Measurements from ENCODE around the gene CNDP2.

CNDP2 gene

GRCh38 chr18:74513149-74513882 is 17.2 kb downstream of the CNDP2 start:
- H3K27me3 ChIP-seq (ENCODE audit: control insufficient read depth, insufficient read depth, low read length) = no peaks in the 10 kb centered on the region
- no peak overlapping the region for H3K27ac ChIP-seq (ENCODE audit: low read length)
- H3K9ac ChIP-seq (ENCODE audit: low read length) = no peak overlapping the region
- peaks cover 84% of the 10 kb centered on the region for H3K36me3 ChIP-seq (ENCODE audit: control insufficient read depth, low read depth, low read length)
- no peak overlapping the region for H3K4me3 ChIP-seq (ENCODE audit: low read length)
- H3K4me1 ChIP-seq (ENCODE audit: control insufficient read depth, low read depth, low read length) = no peaks in the 10 kb centered on the region
- no peaks in the 10 kb centered on the region for H3K9me3 ChIP-seq (ENCODE audit: control insufficient read depth, low read depth, low read length)

GRCh38 chr18:74513883-74514205 is 17.7 kb downstream of the CNDP2 start:
- no peaks in the 10 kb centered on the region for H3K4me1 ChIP-seq (ENCODE audit: control insufficient read depth, low read depth, low read length)
- no peaks in the 10 kb centered on the region for H3K27me3 ChIP-seq (ENCODE audit: control insufficient read depth, insufficient read depth, low read length)
- no peak overlapping the region for H3K27ac ChIP-seq (ENCODE audit: low read length)
- no peaks in the 10 kb centered on the region for H3K9me3 ChIP-seq (ENCODE audit: control insufficient read depth, low read depth, low read length)
- peaks cover 85% of the 10 kb centered on the region for H3K36me3 ChIP-seq (ENCODE audit: control insufficient read depth, low read depth, low read length)
- H3K4me3 ChIP-seq (ENCODE audit: low read length) = no peak overlapping the region
- no peak overlapping the region for H3K9ac ChIP-seq (ENCODE audit: low read length)

GRCh38 chr18:74514860-74515495 is 18.8 kb downstream of the CNDP2 start:
- Histone ChIP-seq H3K36me3 (ENCODE audit: control insufficient read depth, low read depth, low read length) (peaks cover 85% of the 10 kb centered on the region), H3K9ac (ENCODE audit: low read length) (no peak overlapping the region), H3K9me3 (ENCODE audit: control insufficient read depth, low read depth, low read length) (no peaks in the 10 kb centered on the region), H3K4me1 (ENCODE audit: control insufficient read depth, low read depth, low read length) (no peaks in the 10 kb centered on the region), H3K27me3 (ENCODE audit: control insufficient read depth, insufficient read depth, low read length) (no peaks in the 10 kb centered on the region), H3K27ac (ENCODE audit: low read length) (no peak overlapping the region), H3K4me3 (ENCODE audit: low read length) (no peak overlapping the region)

GRCh38 chr18:74515620-74516231 is 19.6 kb downstream of the CNDP2 start:
- H3K4me1 ChIP-seq (ENCODE audit: control insufficient read depth, low read depth, low read length) = no peaks in the 10 kb centered on the region
- H3K27ac ChIP-seq (ENCODE audit: low read length) = no peak overlapping the region
- H3K9me3 ChIP-seq (ENCODE audit: control insufficient read depth, low read depth, low read length) = no peaks in the 10 kb centered on the region
- H3K4me3 ChIP-seq (ENCODE audit: low read length) = no peak overlapping the region
- H3K36me3 ChIP-seq (ENCODE audit: control insufficient read depth, low read depth, low read length) = peaks cover 85% of the 10 kb centered on the region
- H3K27me3 ChIP-seq (ENCODE audit: control insufficient read depth, insufficient read depth, low read length) = no peaks in the 10 kb centered on the region
- no peak overlapping the region for H3K9ac ChIP-seq (ENCODE audit: low read length)

- no peak overlapping the region for H3K27ac ChIP-seq (ENCODE audit: low read length)
- H3K27me3 ChIP-seq (ENCODE audit: control insufficient read depth, insufficient read depth, low read length) = no peaks in the 10 kb centered on the region
- no peak overlapping the region for H3K9ac ChIP-seq (ENCODE audit: low read length)
- no peaks in the 10 kb centered on the region for H3K9me3 ChIP-seq (ENCODE audit: control insufficient read depth, low read depth, low read length)
- no peaks in the 10 kb centered on the region for H3K4me1 ChIP-seq (ENCODE audit: control insufficient read depth, low read depth, low read length)
- H3K36me3 ChIP-seq (ENCODE audit: control insufficient read depth, low read depth, low read length) = peaks cover 83% of the 10 kb centered on the region
- H3K4me3 ChIP-seq (ENCODE audit: low read length) = no peak overlapping the region
Observed at GRCh38 chr18:74516271-74517235, 20.4 kb downstream of the CNDP2 start.

GRCh38 chr18:74517236-74517630 is 21.1 kb downstream of the CNDP2 start:
- H3K4me3 ChIP-seq (ENCODE audit: low read length) = no peak overlapping the region
- H3K27ac ChIP-seq (ENCODE audit: low read length) = no peak overlapping the region
- no peaks in the 10 kb centered on the region for H3K27me3 ChIP-seq (ENCODE audit: control insufficient read depth, insufficient read depth, low read length)
- H3K36me3 ChIP-seq (ENCODE audit: control insufficient read depth, low read depth, low read length) = peaks cover 77% of the 10 kb centered on the region
- H3K9me3 ChIP-seq (ENCODE audit: control insufficient read depth, low read depth, low read length) = no peaks in the 10 kb centered on the region
- no peaks in the 10 kb centered on the region for H3K4me1 ChIP-seq (ENCODE audit: control insufficient read depth, low read depth, low read length)
- H3K9ac ChIP-seq (ENCODE audit: low read length) = no peak overlapping the region

GRCh38 chr18:74518456-74519295 is 22.5 kb downstream of the CNDP2 start:
- Histone ChIP-seq H3K9me3 (ENCODE audit: control insufficient read depth, low read depth, low read length) (no peaks in the 10 kb centered on the region), H3K4me1 (ENCODE audit: control insufficient read depth, low read depth, low read length) (no peaks in the 10 kb centered on the region), H3K4me3 (ENCODE audit: low read length) (no peak overlapping the region), H3K36me3 (ENCODE audit: control insufficient read depth, low read depth, low read length) (peaks cover 64% of the 10 kb centered on the region), H3K27ac (ENCODE audit: low read length) (no peak overlapping the region), H3K9ac (ENCODE audit: low read length) (no peak overlapping the region), H3K27me3 (ENCODE audit: control insufficient read depth, insufficient read depth, low read length) (no peaks in the 10 kb centered on the region)

- H3K36me3 ChIP-seq (ENCODE audit: control insufficient read depth, low read depth, low read length) = peaks cover 59% of the 10 kb centered on the region
- H3K27ac ChIP-seq (ENCODE audit: low read length) = no peak overlapping the region
- H3K9ac ChIP-seq (ENCODE audit: low read length) = no peak overlapping the region
- H3K9me3 ChIP-seq (ENCODE audit: control insufficient read depth, low read depth, low read length) = no peaks in the 10 kb centered on the region
- H3K4me1 ChIP-seq (ENCODE audit: control insufficient read depth, low read depth, low read length) = no peaks in the 10 kb centered on the region
- H3K27me3 ChIP-seq (ENCODE audit: control insufficient read depth, insufficient read depth, low read length) = no peaks in the 10 kb centered on the region
- no peak overlapping the region for H3K4me3 ChIP-seq (ENCODE audit: low read length)
Observed at GRCh38 chr18:74519320-74520095, 23.3 kb downstream of the CNDP2 start.

GRCh38 chr18:74520096-74520833 is 24.1 kb downstream of the CNDP2 start:
- Histone ChIP-seq H3K9ac (ENCODE audit: low read length) (no peak overlapping the region), H3K27me3 (ENCODE audit: control insufficient read depth, insufficient read depth, low read length) (no peaks in the 10 kb centered on the region), H3K36me3 (ENCODE audit: control insufficient read depth, low read depth, low read length) (peaks cover 54% of the 10 kb centered on the region), H3K4me3 (ENCODE audit: low read length) (no peak overlapping the region), H3K27ac (ENCODE audit: low read length) (no peak overlapping the region), H3K4me1 (ENCODE audit: control insufficient read depth, low read depth, low read length) (no peaks in the 10 kb centered on the region), H3K9me3 (ENCODE audit: control insufficient read depth, low read depth, low read length) (no peaks in the 10 kb centered on the region)

All from iPS-18a (cell line).